HUDEP-2 (cell line): Measurements from ENCODE around the gene SGMS1.
"Not testable (repeated sequence)": the region's sequence is repeated elsewhere in the genome, so short reads cannot be mapped to it uniquely, and the experiment has no call there.

Source experiments
- DNase-seq, 76 experiments: peaks; one replicate each; lab custom pipeline; 2025; ENCODE audit not compliant: unreplicated experiment in 76 of 76; lab: John Stamatoyannopoulos, UW

The SGMS1 gene

GRCh38 chr10:50623663-50624412 lies at the start of gene SGMS1:
TSS of gene SGMS1 (minus strand) at chr10:50623956. CDS start at chr10:50344114, 279,842 bp downstream.
- DNase-seq: peak in 66 of 76 experiments; percentile 11 to 75 (median 51)

- not testable (repeated sequence) for DNase-seq
These were observed 48.4 kb upstream of the SGMS1 start for GRCh38 chr10:50672152-50672551.

GRCh38 chr10:50671645-50672044 lies 47.9 kb upstream of the SGMS1 start:
- DNase-seq: not testable (repeated sequence)

GRCh38 chr10:50669957-50670356 lies 46.2 kb upstream of the SGMS1 start:
- DNase-seq: not testable (repeated sequence)

GRCh38 chr10:50667353-50667752 lies 43.6 kb upstream of the SGMS1 start:
- not testable (repeated sequence) for DNase-seq

- DNase-seq: not testable (repeated sequence)
These were observed 38.7 kb upstream of the SGMS1 start for GRCh38 chr10:50662420-50662819.

- not testable (repeated sequence) for DNase-seq
These were observed 37.8 kb upstream of the SGMS1 start for GRCh38 chr10:50661563-50661962.

GRCh38 chr10:50659865-50660730 lies 36.3 kb upstream of the SGMS1 start:
- not testable (repeated sequence) for DNase-seq

GRCh38 chr10:50659016-50659864 lies 35.5 kb upstream of the SGMS1 start:
- not testable (repeated sequence) for DNase-seq

GRCh38 chr10:50658165-50658564 lies 34.4 kb upstream of the SGMS1 start:
- no peak for DNase-seq

GRCh38 chr10:50653758-50654157 lies 30.0 kb upstream of the SGMS1 start:
- DNase-seq: no peak

- peak in 8 of 76 experiments; percentile 3 to 19 (median 8) for DNase-seq
These were observed 29.4 kb upstream of the SGMS1 start for GRCh38 chr10:50653142-50653541.

GRCh38 chr10:50651808-50652207 lies 28.1 kb upstream of the SGMS1 start:
- DNase-seq: no peak

- no peak for DNase-seq
These were observed 26.7 kb upstream of the SGMS1 start for GRCh38 chr10:50650481-50650880.

- no peak for DNase-seq
These were observed 25.1 kb upstream of the SGMS1 start for GRCh38 chr10:50648935-50649227.

GRCh38 chr10:50648089-50648934 lies 24.6 kb upstream of the SGMS1 start:
- no peak for DNase-seq

- not testable (repeated sequence) for DNase-seq
These were observed 23.6 kb upstream of the SGMS1 start for GRCh38 chr10:50647350-50647749.

- no peak for DNase-seq
These were observed 21.5 kb upstream of the SGMS1 start for GRCh38 chr10:50645236-50645635.

- no peak for DNase-seq
These were observed 17.9 kb upstream of the SGMS1 start for GRCh38 chr10:50641626-50642025.

GRCh38 chr10:50640238-50640637 lies 16.5 kb upstream of the SGMS1 start:
- no peak for DNase-seq
